Measurements from ENCODE around the gene SNAPC2. TPM values are rescaled to one million over a fixed set of nuclear protein-coding genes. Genes with fewer than 3 reads are reported as not detected.
"Not testable (repeated sequence)": the region's sequence is repeated elsewhere in the genome, so short reads cannot be mapped to it uniquely, and the experiment has no call there.

The SNAPC2 gene
- total and polyA plus RNA-seq, 2 experiments from 2014 or later = 22.5 to 42.1 TPM

DNA sequence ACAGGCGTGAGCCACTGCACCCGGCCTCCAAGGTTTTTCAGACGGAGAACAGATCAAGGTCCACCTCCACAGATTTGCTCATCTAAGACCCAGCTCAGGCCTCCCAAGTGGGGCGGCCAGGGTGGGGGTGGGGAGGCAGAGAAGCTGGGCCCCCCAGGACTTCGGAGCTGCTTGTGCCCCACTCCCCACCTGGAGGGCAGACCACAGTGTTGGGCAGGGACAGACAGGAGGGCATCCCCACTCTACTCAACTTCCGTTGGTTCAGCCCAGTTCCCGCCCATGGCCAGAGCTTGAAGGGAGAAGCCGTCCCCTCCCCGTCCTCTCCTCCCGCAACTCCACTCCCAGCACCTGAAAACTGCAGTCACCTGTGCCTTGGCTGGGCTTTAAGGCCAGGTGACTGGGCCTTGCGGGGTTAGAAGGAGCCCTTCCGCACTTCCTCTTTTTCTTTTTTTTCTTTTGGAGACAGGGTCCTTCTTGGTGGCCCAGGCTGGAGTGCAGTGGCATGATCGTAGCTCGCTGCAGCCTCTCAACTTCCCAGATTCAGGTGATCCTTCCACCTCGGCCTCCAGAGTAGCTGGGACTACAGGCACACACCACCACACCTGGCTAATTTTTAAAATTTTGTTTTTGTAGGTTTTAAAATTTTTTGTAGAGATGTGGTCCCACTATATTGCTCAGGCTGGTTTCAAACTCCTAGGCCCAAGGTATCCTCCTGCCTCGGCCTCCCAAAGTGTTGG lies 32.6 kb upstream of the SNAPC2 start:
- no peaks in the 10 kb centered on the region for H3K9me3 ChIP-seq (ENCODE audit: low read depth)
- H3K27ac ChIP-seq = no peak overlapping the region
- TF ChIP-seq, protein P1, sequence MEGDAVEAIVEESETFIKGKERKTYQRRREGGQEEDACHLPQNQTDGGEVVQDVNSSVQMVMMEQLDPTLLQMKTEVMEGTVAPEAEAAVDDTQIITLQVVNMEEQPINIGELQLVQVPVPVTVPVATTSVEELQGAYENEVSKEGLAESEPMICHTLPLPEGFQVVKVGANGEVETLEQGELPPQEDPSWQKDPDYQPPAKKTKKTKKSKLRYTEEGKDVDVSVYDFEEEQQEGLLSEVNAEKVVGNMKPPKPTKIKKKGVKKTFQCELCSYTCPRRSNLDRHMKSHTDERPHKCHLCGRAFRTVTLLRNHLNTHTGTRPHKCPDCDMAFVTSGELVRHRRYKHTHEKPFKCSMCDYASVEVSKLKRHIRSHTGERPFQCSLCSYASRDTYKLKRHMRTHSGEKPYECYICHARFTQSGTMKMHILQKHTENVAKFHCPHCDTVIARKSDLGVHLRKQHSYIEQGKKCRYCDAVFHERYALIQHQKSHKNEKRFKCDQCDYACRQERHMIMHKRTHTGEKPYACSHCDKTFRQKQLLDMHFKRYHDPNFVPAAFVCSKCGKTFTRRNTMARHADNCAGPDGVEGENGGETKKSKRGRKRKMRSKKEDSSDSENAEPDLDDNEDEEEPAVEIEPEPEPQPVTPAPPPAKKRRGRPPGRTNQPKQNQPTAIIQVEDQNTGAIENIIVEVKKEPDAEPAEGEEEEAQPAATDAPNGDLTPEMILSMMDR (IDR thresholded peaks at IDR 0.05; ENCODE audit: low read depth, low read length) = no peak
- peaks cover 8% of the 10 kb centered on the region for H3K27me3 ChIP-seq
- no peak for DNase-seq (ENCODE audit: low read depth in 1 of 2, low spot score in 1 of 2)
- no peaks in the 10 kb centered on the region for H3K4me1 ChIP-seq (ENCODE audit: low read depth)
- no peak overlapping the region for H3K4me3 ChIP-seq
- H3K36me3 ChIP-seq = no peaks in the 10 kb centered on the region

DNA sequence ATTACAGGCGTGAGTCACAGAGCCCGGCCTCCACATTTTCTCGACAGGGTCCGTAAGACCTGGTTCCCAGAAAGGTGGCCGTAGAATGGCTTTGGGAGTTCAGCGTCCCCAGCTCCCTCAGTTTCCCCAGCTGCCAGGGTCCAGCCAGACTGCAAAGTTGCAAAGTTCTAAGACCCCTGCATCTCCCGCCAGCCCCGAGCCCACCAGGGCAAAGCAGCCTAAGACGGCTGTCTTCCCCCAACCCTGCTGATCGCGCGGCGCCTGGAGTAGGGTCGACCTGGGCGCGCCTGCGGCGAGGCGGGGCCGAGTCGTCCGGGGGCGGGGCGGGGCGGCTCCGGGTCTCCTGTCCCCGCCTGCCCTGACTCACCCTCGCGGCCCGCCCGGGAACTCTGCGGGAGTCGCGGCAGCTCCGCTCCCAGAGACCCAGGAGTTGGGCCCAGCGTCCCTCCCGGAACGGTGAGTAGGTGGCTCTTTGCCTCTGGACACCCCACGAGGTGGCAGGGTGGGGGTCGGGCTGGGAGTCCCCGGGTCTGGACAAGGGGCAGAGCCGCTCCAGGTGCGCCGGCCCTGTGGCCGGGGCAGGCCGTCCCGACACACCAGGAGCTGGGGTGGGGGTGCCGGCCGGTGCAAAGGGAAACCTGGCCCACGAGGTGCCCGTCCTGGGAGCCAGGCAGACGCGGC lies 31.9 kb upstream of the SNAPC2 start, which contains the start of gene LRRC8E:
Gene LRRC8E (plus strand): TSS at position 366 of the 681 bp plus-strand sequence. CDS start 7,094 bp downstream, outside the sequence.
- H3K4me3 ChIP-seq = peak within 1 kb of the TSS; percentile 26

DNA sequence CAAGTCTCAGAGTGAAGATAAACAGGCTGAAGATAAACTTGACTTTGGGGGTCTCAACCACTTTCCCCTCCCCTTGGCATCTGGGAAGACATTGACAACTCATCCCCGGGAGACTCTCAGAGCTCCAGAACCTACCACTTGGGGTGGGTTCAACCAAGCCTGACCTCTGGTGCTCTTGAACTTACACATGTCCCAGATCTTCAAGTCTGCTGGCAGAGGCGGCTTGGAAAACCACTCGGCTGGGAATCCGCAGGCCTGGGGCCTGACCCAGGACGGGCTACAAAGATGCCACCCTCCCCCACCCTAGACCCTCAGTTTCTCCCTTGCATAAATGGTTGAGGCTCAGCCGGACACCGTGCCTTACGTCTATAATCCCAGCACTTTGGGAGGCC lies 31.3 kb upstream of the SNAPC2 start:
- H3K4me1 ChIP-seq (ENCODE audit: low read depth) = no peaks in the 10 kb centered on the region
- DNase-seq (ENCODE audit: low read depth in 1 of 2, low spot score in 1 of 2) = no peak
- H3K27ac ChIP-seq = no peak overlapping the region
- no peaks in the 10 kb centered on the region for H3K9me3 ChIP-seq (ENCODE audit: low read depth)
- H3K4me3 ChIP-seq = peak overlapping the region; percentile 26
- H3K27me3 ChIP-seq = peaks cover 8% of the 10 kb centered on the region
- H3K36me3 ChIP-seq = no peaks in the 10 kb centered on the region
- TF ChIP-seq, protein P1 (IDR thresholded peaks at IDR 0.05; ENCODE audit: low read depth, low read length) = no peak

More for the DNA sequence above, 31.9 kb upstream of the SNAPC2 start, which contains the start of gene LRRC8E:
- TF ChIP-seq, protein P1 (IDR thresholded peaks at IDR 0.05; ENCODE audit: low read depth, low read length) = no peak
- Histone ChIP-seq H3K36me3 (no peaks in the 10 kb centered on the region), H3K27ac (no peak within 1 kb of the TSS), H3K27me3 (peaks cover 8% of the 10 kb centered on the region), H3K9me3 (ENCODE audit: low read depth) (no peaks in the 10 kb centered on the region), H3K4me1 (ENCODE audit: low read depth) (no peaks in the 10 kb centered on the region)
- peak; percentile 76 for DNase-seq (ENCODE audit: low read depth in 1 of 2, low spot score in 1 of 2)

DNA sequence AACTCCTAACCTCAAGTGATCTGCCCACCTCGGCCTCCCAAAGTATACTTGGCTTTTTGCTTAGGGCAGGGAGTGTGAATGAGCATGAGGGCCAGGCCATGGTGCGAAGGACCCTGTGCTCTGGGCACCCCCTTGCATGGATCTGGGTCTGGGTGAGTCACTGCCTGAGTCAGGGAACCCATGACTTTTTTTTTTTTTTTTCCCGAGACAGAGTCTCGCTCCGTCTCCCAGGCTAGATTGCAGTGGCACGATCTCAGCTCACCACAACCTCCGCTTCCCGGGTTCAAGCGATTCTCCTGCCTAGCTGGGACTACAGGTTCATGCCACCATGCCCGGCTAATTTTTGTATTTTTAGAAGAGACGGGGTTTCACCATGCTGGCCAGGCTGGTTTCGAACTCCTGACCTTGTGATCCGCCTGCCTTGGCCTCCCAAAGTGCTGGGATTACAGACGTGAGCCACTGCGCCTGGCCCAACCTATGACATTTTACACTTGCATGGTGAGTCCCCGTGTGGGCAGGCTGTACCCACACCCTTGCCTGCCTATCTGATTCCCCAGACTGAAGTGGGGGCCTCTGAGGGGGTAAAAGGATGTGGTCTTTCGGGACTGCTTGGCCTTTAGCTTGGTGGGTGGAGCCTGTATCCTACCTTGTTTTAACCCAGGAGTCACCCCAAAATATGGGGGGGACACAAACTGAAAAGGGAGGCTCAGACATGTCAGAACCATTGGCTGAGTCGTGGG lies 26.6 kb upstream of the SNAPC2 start:
- not testable (repeated sequence) for H3K4me1 ChIP-seq (ENCODE audit: low read depth); H3K36me3 ChIP-seq; H3K9me3 ChIP-seq (ENCODE audit: low read depth); H3K27ac ChIP-seq; H3K4me3 ChIP-seq; H3K27me3 ChIP-seq; DNase-seq (ENCODE audit: low read depth in 1 of 2, low spot score in 1 of 2)

DNA sequence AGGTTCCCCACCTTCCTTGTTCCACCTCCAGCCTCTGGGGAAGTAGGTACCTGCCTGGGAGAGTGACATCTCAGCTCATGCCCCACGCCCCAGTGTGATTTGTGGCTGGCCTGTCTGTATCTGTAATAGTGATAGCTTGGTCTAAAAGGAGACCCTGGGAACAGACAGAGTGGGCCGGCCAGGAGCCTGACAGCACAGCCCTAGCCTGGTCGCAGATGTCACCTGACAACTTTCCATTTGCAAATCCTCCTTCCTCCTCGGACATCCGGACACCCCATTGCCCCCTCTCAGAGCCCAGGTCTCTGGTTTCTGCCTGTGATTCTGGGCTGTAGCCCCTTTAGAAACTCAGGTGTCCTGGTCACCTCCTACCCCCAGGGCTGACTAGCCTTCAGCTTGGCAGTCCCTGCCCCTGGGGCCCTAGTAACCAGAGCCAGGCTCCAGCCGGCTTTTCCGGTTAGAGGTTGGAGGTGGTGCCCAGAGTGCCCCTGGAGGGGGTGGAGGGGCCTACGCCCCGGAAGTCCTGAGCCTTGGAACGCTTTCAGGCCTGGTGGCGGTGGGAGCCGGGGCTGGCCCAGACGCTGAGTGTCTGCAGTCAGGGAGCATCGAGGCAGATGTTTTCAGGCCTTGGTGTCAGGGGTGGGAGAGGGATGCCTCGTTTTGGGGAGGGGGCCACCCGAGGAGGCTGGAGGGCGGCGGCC lies 25.4 kb upstream of the SNAPC2 start:
- no peaks in the 10 kb centered on the region for H3K4me1 ChIP-seq (ENCODE audit: low read depth)
- peak overlapping the region; percentile 12 for H3K27ac ChIP-seq
- no peaks in the 10 kb centered on the region for H3K9me3 ChIP-seq (ENCODE audit: low read depth)
- H3K4me3 ChIP-seq = no peak overlapping the region
- no peaks in the 10 kb centered on the region for H3K36me3 ChIP-seq
- DNase-seq (ENCODE audit: low read depth in 1 of 2, low spot score in 1 of 2) = no peak
- no peaks in the 10 kb centered on the region for H3K27me3 ChIP-seq
- TF ChIP-seq, protein P1 (IDR thresholded peaks at IDR 0.05; ENCODE audit: low read depth, low read length) = no peak
